ENCODE results near the gene FAM53A. TPM values are rescaled to one million over a fixed set of nuclear protein-coding genes. Genes with fewer than 3 reads are reported as not detected.

Gene FAM53A
- total RNA-seq, 1 experiment from 2014 or later, result 1.6 TPM

- ChIA-PET POLR2A (ENCODE audit: low non-redundant PET) (no interaction called here), CTCF (interaction anchor here (0.6 to 1.6 kb wide), 9 partner anchors 8 to 217 kb away, joined by 3 to 11 read pairs (median 5); partner anchors contain the start of genes SLBP, TACC3 and TMEM129)
- Histone ChIP-seq H3K27ac (ENCODE audit: low read depth, low read length, poor library complexity, severe bottlenecking) (no peak overlapping the region), H3K4me3 (ENCODE audit: low read depth, low read length, poor library complexity, severe bottlenecking) (no peak overlapping the region), H3K36me3 (ENCODE audit: insufficient read depth, low read length, poor library complexity, severe bottlenecking) (peaks cover 79% of the 10 kb centered on the region), H3K4me1 (ENCODE audit: insufficient read depth, low read length, poor library complexity, severe bottlenecking) (no peaks in the 10 kb centered on the region), H3K27me3 (replicated peaks; ENCODE audit: insufficient read depth, low read depth, low read length, poor library complexity) (no peaks in the 10 kb centered on the region), H3K9me3 (ENCODE audit: low read depth, low read length, poor library complexity, severe bottlenecking) (no peaks in the 10 kb centered on the region)
- TF ChIP-seq CTCF (conservative IDR thresholded peaks at IDR 0.05; ENCODE audit: low read depth, low read length), result peak; percentile 97
- TF ChIP-seq EZH2 (IDR thresholded peaks at IDR 0.05; ENCODE audit: borderline replicate concordance, low read depth, low read length, poor library complexity, severe bottlenecking), result no peak
- DNase-seq (ENCODE audit: low spot score), result peak; percentile 86
- TSS peak; percentile 36 for BruUV-seq (replicated peaks)
- intact Hi-C loops (cut with micrococcal nuclease; ENCODE audit: unreplicated experiment), result loop anchor here (1.0 kb wide), 1 partner anchor 36 kb away; no protein-coding TSS in a partner anchor
Observed at GRCh38 chr4:1693131-1693896, 9.2 kb upstream of the FAM53A start.

GRCh38 chr4:1691737-1692373 lies 7.7 kb upstream of the FAM53A start:
- intact Hi-C loops (cut with micrococcal nuclease; ENCODE audit: unreplicated experiment), result no loop called here
- DNase-seq (ENCODE audit: low spot score), result no peak
- ChIA-PET CTCF (no interaction called here), POLR2A (ENCODE audit: low non-redundant PET) (no interaction called here)
- peaks cover 67% of the 10 kb centered on the region for H3K36me3 ChIP-seq (ENCODE audit: insufficient read depth, low read length, poor library complexity, severe bottlenecking)
- BruUV-seq (replicated peaks), result no TSS peak
- H3K27me3 ChIP-seq (replicated peaks; ENCODE audit: insufficient read depth, low read depth, low read length, poor library complexity), result no peaks in the 10 kb centered on the region
- no peak overlapping the region for H3K27ac ChIP-seq (ENCODE audit: low read depth, low read length, poor library complexity, severe bottlenecking)
- no peak for TF ChIP-seq EZH2 (IDR thresholded peaks at IDR 0.05; ENCODE audit: borderline replicate concordance, low read depth, low read length, poor library complexity, severe bottlenecking)
- TF ChIP-seq CTCF (conservative IDR thresholded peaks at IDR 0.05; ENCODE audit: low read depth, low read length), result no peak
- no peaks in the 10 kb centered on the region for H3K9me3 ChIP-seq (ENCODE audit: low read depth, low read length, poor library complexity, severe bottlenecking)
- H3K4me3 ChIP-seq (ENCODE audit: low read depth, low read length, poor library complexity, severe bottlenecking), result no peak overlapping the region
- H3K4me1 ChIP-seq (ENCODE audit: insufficient read depth, low read length, poor library complexity, severe bottlenecking), result no peaks in the 10 kb centered on the region

GRCh38 chr4:1690698-1691097 lies 6.6 kb upstream of the FAM53A start:
- POLR2A ChIA-PET (ENCODE audit: low non-redundant PET), result no interaction called here
- H3K4me1 ChIP-seq (ENCODE audit: insufficient read depth, low read length, poor library complexity, severe bottlenecking), result no peaks in the 10 kb centered on the region
- peaks cover 56% of the 10 kb centered on the region for H3K36me3 ChIP-seq (ENCODE audit: insufficient read depth, low read length, poor library complexity, severe bottlenecking)
- H3K27me3 ChIP-seq (replicated peaks; ENCODE audit: insufficient read depth, low read depth, low read length, poor library complexity), result no peaks in the 10 kb centered on the region
- H3K27ac ChIP-seq (ENCODE audit: low read depth, low read length, poor library complexity, severe bottlenecking), result no peak overlapping the region
- intact Hi-C loops (cut with micrococcal nuclease; ENCODE audit: unreplicated experiment), result no loop called here
- no peak for TF ChIP-seq EZH2 (IDR thresholded peaks at IDR 0.05; ENCODE audit: borderline replicate concordance, low read depth, low read length, poor library complexity, severe bottlenecking)
- TF ChIP-seq CTCF (conservative IDR thresholded peaks at IDR 0.05; ENCODE audit: low read depth, low read length), result no peak
- no peak overlapping the region for H3K4me3 ChIP-seq (ENCODE audit: low read depth, low read length, poor library complexity, severe bottlenecking)
- no TSS peak for BruUV-seq (replicated peaks)
- H3K9me3 ChIP-seq (ENCODE audit: low read depth, low read length, poor library complexity, severe bottlenecking), result no peaks in the 10 kb centered on the region
- CTCF ChIA-PET, result no interaction called here
- DNase-seq (ENCODE audit: low spot score), result no peak
